Transverse colon (tissue), 4 donors: ENCODE data around the gene SUMO1. TPM values are rescaled to one million over a fixed set of nuclear protein-coding genes. Genes with fewer than 3 reads are reported as not detected.
A peak's percentile ranks its signal among the peaks of the same experiment; 100 is the strongest.

Experiments
- DNase-seq: peaks from one replicate; pipeline ENCODE4 v3.0.0-alpha.2; 2019
- H3K27ac ChIP-seq, 4 donors: fragments of 200-600 bp; sonication (generic); 2 replicates each; pipeline ENCODE4 v1.5.1; 2016 to 2018; ENCODE audit warnings: inconsistent platforms in 4 of 4
- H3K27me3 ChIP-seq: fragments of 200-600 bp; sonication (generic); 2 replicates; pipeline ENCODE4 v1.5.1; 2017; ENCODE audit warnings: inconsistent platforms
- H3K36me3 ChIP-seq, 4 donors: fragments of 200-600 bp; sonication (generic); 2 replicates each; pipeline ENCODE4 v1.5.1; 2017 to 2019; ENCODE audit warnings: inconsistent platforms in 4 of 4
- H3K4me1 ChIP-seq, 4 donors: fragments of 200-600 bp; sonication (generic); 2 replicates each; pipeline ENCODE4 v1.5.1; 2017 to 2020; ENCODE audit warnings: inconsistent platforms in 4 of 4
- H3K4me3 ChIP-seq, 4 donors: fragments of 200-600 bp; sonication (generic); 1 replicate in 1 of 4; 2 replicates in 3 of 4; pipeline versions ENCODE4 v1.5.1 to v1.6.1; 2017 to 2019; ENCODE audit warnings: inconsistent platforms in 4 of 4
- H3K9me3 ChIP-seq, 2 donors: fragments of 200-600 bp; sonication (generic); 2 replicates each; pipeline ENCODE4 v1.5.1; 2017 to 2019; ENCODE audit warnings: inconsistent platforms in 2 of 2
- EP300 ChIP-seq: sonication (generic); formaldehyde crosslinking; IDR thresholded peaks from one replicate; pipeline ENCODE4 v1.6.1; 2017; ENCODE audit warnings: antibody characterized with exemption, low read depth
- POLR2A ChIP-seq: fragments of 450-650 bp; IDR thresholded peaks from one replicate; pipeline ENCODE4 v1.6.1; 2016; ENCODE audit warnings: antibody characterized with exemption, mild to moderate bottlenecking, moderate library complexity
- POLR2AphosphoS5 ChIP-seq, 3 donors: sonication (generic); formaldehyde crosslinking; IDR thresholded peaks; one replicate each; pipeline ENCODE4 v1.6.1; 2016; ENCODE audit warnings: antibody characterized with exemption in 3 of 3
- WGBS, 2 donors: methylation state at CpG; one replicate each; pipeline ENCODE4 v1.1.5; 2018; ENCODE audit warnings: low coverage in 1 of 2; 5-methylcytosine and 5-hydroxymethylcytosine counted together
- in situ Hi-C, 4 donors: fragments of 200-750 bp; cut with MboI; loops; one replicate each; pipeline versions ENCODE4 v1.15.0 to v1.15.1; 2017; ENCODE audit warnings: low sequenced_read_pairs in 3 of 4, low pct_ligation_motif_present in 1 of 4, low pct_unique_long_range_greater_than_20kb in 1 of 4
- intact Hi-C: fragments of 100-400 bp; cut with DNase I; formaldehyde crosslinking; loops from one replicate; pipeline ENCODE4 v1.15.1; 2023; ENCODE audit warnings: low total_unique reads
- total RNA-seq, 4 donors: library from RNA; depleted of rRNA; stranded (reverse); fragments of >200 nt; gene quantifications; one replicate each; pipeline ENCODE4 v1.1.0, GENCODE V29; 2016
- TF ChIP-seq, protein P1 (sequence below), 5 experiments: fragments of 200-600 bp in 3 of 5; fragments of 450-650 bp in 2 of 5; sonication (generic) in 3 of 5; IDR thresholded peaks; 1 replicate in 2 of 5; 2 replicates in 3 of 5; pipeline ENCODE4 v1.5.1; 2016 to 2017; ENCODE audit warnings: antibody characterized with exemption in 5 of 5, inconsistent platforms in 3 of 5, mild to moderate bottlenecking in 2 of 5, moderate library complexity in 1 of 5

Gene SUMO1
- total RNA-seq, 4 donors from 2014 or later: 15.3 to 69.1 (median 54.3) TPM

DNA sequence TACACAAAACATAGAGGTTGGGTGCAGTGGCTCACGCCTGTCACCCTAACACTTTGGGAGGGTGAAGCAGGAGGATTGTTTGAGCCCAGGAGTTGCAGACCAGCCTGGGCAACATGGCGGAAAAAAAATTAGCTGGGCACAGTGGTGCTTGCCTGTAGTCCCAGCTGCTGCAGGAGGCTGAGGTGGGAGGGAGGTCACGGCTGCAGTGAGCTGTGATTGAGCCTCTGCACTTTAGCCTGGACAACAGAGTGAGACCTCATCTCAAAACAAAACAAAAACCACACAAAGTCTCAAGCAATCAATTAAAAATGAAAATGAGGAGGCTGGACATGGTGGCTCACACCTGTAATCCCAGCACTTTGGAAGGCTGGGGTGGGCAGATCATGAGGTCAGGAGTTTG, 32.1 kb upstream of the SUMO1 start:
- in situ Hi-C loops: no loop called here
- no peak overlapping the region for H3K4me3 ChIP-seq
- intact Hi-C loops: no loop called here
- no peak for TF ChIP-seq POLR2AphosphoS5 (IDR thresholded peaks at IDR 0.05)
- TF ChIP-seq POLR2A: no peak
- no peak for TF ChIP-seq EP300
- TF ChIP-seq, protein P1, sequence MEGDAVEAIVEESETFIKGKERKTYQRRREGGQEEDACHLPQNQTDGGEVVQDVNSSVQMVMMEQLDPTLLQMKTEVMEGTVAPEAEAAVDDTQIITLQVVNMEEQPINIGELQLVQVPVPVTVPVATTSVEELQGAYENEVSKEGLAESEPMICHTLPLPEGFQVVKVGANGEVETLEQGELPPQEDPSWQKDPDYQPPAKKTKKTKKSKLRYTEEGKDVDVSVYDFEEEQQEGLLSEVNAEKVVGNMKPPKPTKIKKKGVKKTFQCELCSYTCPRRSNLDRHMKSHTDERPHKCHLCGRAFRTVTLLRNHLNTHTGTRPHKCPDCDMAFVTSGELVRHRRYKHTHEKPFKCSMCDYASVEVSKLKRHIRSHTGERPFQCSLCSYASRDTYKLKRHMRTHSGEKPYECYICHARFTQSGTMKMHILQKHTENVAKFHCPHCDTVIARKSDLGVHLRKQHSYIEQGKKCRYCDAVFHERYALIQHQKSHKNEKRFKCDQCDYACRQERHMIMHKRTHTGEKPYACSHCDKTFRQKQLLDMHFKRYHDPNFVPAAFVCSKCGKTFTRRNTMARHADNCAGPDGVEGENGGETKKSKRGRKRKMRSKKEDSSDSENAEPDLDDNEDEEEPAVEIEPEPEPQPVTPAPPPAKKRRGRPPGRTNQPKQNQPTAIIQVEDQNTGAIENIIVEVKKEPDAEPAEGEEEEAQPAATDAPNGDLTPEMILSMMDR (IDR thresholded peaks at IDR 0.05): no peak
- H3K9me3 ChIP-seq: no peaks in the 10 kb centered on the region
- peak overlapping the region in 1 of 4 donors; percentile 26 for H3K27ac ChIP-seq
- peaks cover 0 to 5% (median under 1%) of the 10 kb centered on the region in 4 donors for H3K36me3 ChIP-seq
- peaks cover 5 to 51% (median 17%) of the 10 kb centered on the region in 4 donors for H3K4me1 ChIP-seq
- WGBS, 2 donors: 60 to 69% methylated on average over 1 to 3 of the region's 3 CpGs
- no peaks in the 10 kb centered on the region for H3K27me3 ChIP-seq
- DNase-seq: no peak

DNA sequence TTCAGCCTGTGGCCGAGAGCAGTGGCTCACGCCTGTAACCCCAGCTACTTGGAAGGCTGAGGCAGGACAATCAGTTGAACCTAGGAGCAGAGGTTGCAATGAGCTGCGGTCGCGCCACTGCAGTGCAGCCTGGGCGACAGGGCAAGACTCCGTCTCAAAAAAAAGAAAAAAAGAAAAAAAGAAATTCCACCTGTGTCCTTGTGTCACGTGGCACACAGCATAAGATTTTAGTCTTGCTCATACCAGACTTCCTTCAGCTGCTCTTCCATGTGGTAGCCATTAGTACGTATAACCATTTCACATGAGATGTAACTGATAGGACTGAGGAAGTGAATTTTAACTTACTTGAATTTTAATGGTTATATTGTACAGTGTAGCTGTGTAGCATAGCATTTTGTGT, 31.2 kb upstream of the SUMO1 start:
- no peaks in the 10 kb centered on the region for H3K9me3 ChIP-seq
- DNase-seq: no peak
- peak overlapping the region in 2 of 4 donors; percentile 26 to 35 for H3K27ac ChIP-seq
- no peaks in the 10 kb centered on the region for H3K36me3 ChIP-seq
- no peak overlapping the region for H3K4me3 ChIP-seq
- intact Hi-C loops: loop anchor here (5.0 kb wide), 1 partner anchor 108 kb away; the partner anchor contains the start of gene BMPR2
- WGBS, 2 donors: 57 to 60% methylated on average over 9 of the region's 9 CpGs
- H3K4me1 ChIP-seq: peaks cover 5 to 54% (median 17%) of the 10 kb centered on the region in 4 donors
- H3K27me3 ChIP-seq: no peaks in the 10 kb centered on the region
- in situ Hi-C loops: no loop called here
- TF ChIP-seq POLR2AphosphoS5 (IDR thresholded peaks at IDR 0.05): no peak
- TF ChIP-seq, protein P1 (IDR thresholded peaks at IDR 0.05): no peak
- no peak for TF ChIP-seq POLR2A
- TF ChIP-seq EP300: no peak

DNA sequence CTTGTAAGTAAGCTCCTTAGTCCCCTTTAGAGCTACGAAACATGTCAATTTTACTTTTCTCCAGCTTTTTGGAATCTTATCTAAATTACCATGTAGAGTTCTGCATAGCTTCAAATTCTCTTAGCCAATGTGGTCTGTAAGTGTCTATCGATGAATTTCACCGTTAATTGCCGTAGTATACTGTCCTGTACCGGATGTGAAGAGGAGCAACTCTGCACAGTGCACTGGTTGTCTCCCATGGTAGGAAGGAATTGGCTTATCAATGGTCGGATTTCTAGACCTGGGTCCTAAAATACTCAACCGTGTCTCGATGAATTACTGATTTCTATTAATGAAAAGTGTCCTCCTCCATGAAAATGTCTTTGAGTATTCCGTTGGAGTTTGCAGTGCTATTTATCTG, 29.1 kb upstream of the SUMO1 start:
- peak overlapping the region in 2 of 4 donors; percentile 93 to 99 for H3K27ac ChIP-seq
- no peaks in the 10 kb centered on the region for H3K36me3 ChIP-seq
- H3K4me3 ChIP-seq: peak overlapping the region; percentile 2 to 92 (median 76)
- no peaks in the 10 kb centered on the region for H3K9me3 ChIP-seq
- WGBS, 2 donors: 18 to 20% methylated on average over 7 to 9 of the region's 9 CpGs
- no peak for DNase-seq
- intact Hi-C loops: loop anchor here (5.0 kb wide), 1 partner anchor 110 kb away; the partner anchor contains the start of gene BMPR2
- TF ChIP-seq POLR2AphosphoS5 (IDR thresholded peaks at IDR 0.05) (no peak), EP300 (no peak), POLR2A (no peak)
- TF ChIP-seq, protein P1 (IDR thresholded peaks at IDR 0.05): no peak
- no peaks in the 10 kb centered on the region for H3K27me3 ChIP-seq
- in situ Hi-C loops: no loop called here
- peaks cover 5 to 55% (median 17%) of the 10 kb centered on the region in 4 donors for H3K4me1 ChIP-seq

DNA sequence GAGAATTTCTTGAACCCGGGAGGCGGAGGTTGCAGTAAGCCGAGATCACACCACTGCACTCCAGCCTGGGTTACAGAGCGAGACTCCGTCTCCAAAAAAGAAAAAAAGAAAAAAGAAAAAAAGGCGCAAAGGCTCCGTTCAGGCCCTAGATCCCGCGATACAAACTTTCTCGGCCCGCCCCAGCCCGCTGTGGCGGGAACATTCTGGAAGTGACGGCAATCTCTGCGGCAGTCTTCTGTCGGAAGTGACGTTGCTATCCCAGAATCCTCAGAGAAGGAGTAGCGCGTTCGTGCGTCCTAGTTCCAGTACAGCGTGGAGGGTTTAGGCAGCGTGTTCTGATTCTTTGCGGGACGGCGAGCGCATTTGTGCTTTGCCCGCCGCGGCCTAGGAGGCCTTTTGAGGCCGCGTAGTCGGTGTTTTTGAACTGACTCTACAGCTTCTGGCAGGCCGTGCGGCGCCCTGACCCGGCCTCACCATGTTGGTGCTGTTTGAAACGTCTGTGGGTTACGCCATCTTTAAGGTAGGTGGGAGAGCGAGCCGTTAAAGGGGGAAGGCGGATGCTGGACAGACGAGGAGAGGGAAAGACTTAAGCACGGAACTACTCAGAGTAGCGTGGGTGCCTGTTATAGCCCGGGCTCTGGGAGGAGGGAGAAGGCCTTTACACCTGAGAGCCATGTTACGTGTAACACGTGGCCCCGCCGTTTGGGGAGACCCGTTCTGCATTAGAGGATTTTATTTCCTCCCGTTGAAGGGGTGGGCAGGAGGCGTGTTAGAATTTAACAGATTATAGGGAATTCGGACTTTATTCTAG, 27.3 kb upstream of the SUMO1 start, which contains the start of gene NOP58:
TSS of gene NOP58 (plus strand) at position 297 of the 811 bp plus-strand sequence. CDS start at position 476, 179 bp downstream.
- peak; percentile 94 for DNase-seq
- intact Hi-C loops: loop anchor here (5.0 kb wide), 1 partner anchor 112 kb away; the partner anchor contains the start of gene BMPR2
- H3K9me3 ChIP-seq: no peaks in the 10 kb centered on the region
- H3K4me3 ChIP-seq: peak within 1 kb of the TSS; percentile 55 to 92 (median 76)
- WGBS, 2 donors: 0% methylated on average over 11 to 54 of the region's 54 CpGs
- H3K27ac ChIP-seq: peak within 1 kb of the TSS; percentile 93 to 100 (median 99)
- H3K4me1 ChIP-seq: peaks cover 5 to 46% (median 17%) of the 10 kb centered on the region in 4 donors
- H3K27me3 ChIP-seq: no peaks in the 10 kb centered on the region
- peak; percentile 33 for TF ChIP-seq EP300
- TF ChIP-seq POLR2A: peak; percentile 98
- peak; percentile 99 to 100 (median 100) for TF ChIP-seq POLR2AphosphoS5 (IDR thresholded peaks at IDR 0.05)
- TF ChIP-seq, protein P1 (IDR thresholded peaks at IDR 0.05): no peak
- no peaks in the 10 kb centered on the region for H3K36me3 ChIP-seq
- in situ Hi-C loops: no loop called here
